NCI-H526 (cell line): ENCODE measurements around the gene IL13RA1.
"Not testable (repeated sequence)": the region's sequence is repeated elsewhere in the genome, so short reads cannot be mapped to it uniquely, and the experiment has no call there.

ENCODE experiments used
- DNase-seq, 2 experiments: peaks; one replicate each; lab custom pipeline; 2025; lab: John Stamatoyannopoulos, UW

The IL13RA1 gene

DNA sequence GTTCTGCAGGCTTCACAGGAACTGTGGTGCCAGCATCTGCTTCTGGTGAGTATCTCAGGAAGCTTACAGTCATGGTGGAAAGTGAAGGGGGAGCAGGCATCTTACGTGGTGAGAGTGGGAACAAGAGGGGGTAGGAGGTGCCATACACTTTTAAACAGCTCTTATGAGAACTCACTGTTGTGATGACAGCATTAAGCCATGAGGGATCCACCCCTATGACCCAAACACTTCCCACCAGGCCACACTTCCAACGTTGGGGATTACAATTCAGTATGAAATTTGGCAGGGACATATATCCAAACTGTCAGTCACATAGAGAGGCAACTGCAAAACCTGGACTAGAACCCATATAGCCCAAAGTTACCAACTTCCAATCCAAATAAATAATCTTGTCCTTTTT is 53.1 kb downstream of the IL13RA1 start:
- no peak for DNase-seq

DNA sequence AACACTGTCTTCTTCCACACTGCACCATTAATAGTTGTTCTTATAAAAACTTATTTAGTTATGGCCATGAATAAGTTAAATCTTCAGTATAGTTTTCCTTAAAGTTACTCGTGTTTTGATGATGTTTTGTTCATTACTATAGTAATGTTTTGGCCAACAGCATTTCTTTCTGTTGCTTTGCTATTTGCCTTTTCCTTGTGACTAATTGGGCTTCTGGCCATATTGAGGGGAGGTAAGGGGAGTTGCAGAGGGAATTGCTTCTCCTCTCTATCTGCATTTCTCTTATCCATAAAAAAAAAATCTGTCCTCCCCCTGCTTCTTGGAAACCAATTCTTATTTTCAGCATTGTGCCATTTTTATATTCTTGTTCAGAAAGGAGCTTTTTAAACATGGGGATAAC is 53.5 kb downstream of the IL13RA1 start:
- no peak for DNase-seq

DNA sequence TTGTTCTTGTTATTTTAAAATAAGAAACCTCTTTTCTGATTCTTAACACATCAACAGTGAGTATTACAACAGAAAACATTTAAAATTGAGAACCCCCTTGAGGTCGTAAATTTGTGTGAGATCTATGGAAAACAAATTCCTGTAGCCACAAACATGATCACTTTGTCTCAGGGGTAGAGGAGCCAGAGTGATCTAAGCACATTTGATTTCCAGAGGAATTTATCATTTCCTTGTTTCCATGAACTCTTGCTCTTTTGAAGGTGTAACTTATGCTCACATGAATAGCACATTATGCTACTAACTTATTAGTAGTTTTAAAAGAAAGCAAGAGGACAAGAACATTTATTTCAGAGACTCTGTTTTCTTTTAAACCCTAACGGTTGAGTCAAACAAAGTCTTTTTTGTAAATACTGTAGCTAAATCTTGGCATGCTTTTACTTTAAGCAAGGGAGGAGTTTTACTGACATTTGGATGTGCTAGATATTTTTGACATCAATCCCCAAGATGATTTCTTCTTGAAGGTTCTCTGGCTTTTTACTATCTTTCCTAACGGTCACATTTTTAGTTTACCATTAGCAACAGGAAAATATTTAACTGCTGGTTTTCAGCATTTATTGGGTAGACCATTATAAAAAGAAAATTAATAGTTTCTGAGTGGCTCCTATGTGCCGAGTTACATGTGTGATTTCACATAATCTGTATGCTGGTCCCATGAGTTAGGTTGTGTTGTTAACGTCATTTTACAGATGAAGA is 68.3 kb downstream of the IL13RA1 start:
- no peak for DNase-seq

DNA sequence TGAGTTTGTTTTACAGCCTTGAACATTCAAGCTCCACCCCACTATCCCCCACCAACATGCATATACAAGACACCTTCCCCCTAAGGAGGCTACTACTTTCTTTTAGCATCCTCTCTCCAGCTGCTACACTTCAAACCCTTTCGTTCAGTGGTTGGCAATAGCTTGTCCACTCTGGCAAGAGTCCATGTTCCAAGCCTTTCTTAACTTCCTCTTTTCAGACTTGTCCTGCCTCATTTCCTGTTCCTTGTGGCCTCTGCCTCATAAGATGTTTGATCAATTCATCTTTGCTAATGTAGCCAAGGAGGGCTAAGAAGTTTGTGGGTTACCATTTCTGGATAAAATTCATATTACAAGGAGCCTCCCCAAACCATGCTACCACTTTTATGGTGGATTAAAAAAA is 75.5 kb downstream of the IL13RA1 start:
- no peak for DNase-seq

DNA sequence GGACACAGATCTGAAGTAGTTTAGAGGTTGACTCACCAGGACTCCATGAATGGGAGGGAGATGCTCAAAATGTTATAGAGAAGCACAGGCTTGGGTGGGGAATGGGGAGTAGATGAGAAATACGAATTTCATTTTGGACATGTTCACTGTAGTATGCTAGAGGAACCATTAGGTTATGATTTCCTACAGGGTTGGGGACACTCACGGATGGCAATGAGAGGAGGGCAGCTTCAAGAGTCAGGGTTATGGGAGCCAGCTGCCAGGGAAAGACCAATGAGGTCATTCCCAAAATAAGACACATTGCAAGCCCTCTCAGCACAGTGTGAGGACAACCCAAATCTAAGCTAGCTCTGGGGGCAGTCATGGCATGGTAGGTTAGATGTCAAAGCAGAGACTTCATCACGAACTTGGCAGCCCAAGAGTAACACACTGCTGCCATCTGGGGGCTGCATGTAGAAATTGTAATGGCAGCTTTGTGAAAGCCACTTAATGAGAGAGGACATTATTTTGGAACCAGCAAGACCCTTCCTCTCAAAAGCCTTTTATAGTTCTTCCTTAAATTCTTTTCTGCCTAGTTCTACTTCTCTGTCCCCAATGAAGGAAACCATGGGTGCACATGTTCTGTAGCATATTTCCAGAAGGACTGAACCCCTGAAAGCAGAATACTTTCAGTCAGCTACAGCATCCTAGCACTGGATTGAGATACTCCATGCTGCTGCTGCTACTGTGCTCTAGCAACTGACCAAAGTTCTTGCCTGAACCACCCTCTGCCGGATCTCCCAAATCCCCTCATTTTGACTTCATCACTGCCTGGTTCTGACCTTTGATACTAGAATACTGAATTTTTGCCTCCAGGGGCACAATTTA is 80.0 kb downstream of the IL13RA1 start:
- DNase-seq = peak; percentile 53 to 71

DNA sequence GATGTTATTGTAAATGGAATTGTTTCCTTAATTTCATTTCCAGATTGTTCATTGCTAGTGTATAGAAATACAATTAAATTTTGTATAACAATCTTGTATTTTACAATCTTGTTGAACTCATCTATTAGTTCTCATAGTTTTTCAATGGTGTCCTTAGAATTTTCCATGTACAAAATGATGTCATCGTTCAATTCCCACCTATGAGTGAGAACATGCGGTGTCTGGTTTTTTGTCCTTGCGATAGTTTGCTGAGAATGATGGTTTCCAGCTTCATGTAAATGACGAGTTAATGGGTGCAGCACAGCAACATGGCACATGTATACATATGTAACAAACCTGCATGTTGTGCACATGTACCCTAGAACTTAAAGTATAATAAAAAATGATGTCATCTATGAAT is 89.9 kb downstream of the IL13RA1 start:
- DNase-seq = not testable (repeated sequence)

DNA sequence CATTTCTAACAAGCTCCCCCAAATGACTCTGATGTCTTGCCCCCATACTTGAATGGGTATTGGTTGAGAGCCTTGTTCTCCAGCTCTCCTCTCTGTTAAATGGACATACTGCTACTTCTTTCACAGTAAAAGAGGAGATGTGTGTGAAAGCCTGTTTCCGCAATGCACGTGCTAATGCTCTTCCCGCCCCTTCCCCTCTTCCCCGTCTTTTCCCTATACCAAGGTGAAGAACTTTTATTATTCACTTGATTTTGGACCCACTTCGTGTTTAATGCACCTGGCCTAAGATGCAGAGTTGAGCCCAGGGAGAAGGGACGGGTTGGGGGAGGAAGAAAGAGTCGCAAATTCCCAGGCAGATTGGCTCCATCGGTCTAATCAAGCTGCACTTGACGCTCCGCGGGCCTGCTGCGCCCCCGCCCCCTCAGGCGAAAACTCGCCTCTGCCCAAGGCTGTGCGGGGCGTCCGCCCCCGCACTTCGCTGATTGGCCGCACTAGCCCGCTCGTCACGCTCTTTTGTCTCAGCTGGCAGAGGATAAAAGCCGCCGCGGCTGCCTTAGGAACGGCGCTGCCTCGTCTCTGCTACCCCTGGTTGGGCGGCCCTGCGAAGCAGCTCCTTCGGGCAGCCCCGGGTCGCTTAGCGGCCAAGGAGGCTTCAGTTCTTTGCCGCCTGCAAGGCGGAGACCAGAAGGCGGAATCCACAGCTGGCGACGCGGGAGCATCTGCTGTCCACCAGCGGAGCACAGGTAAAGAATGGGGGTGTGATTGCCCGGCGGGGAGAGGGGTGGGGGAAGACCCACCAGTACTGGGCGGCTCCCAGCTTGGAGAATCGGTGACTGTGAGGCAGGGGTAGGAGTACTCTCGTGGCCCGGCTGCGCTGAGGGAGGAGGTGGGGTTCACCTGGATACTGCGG is 96.1 kb downstream of the IL13RA1 start, which contains the start of gene ZCCHC12:
Gene ZCCHC12, plus strand, starts transcription at position 562 of the 910 bp plus-strand sequence. CDS start 1,421 bp downstream, outside the sequence.
- peak; percentile 68 to 89 for DNase-seq

DNA sequence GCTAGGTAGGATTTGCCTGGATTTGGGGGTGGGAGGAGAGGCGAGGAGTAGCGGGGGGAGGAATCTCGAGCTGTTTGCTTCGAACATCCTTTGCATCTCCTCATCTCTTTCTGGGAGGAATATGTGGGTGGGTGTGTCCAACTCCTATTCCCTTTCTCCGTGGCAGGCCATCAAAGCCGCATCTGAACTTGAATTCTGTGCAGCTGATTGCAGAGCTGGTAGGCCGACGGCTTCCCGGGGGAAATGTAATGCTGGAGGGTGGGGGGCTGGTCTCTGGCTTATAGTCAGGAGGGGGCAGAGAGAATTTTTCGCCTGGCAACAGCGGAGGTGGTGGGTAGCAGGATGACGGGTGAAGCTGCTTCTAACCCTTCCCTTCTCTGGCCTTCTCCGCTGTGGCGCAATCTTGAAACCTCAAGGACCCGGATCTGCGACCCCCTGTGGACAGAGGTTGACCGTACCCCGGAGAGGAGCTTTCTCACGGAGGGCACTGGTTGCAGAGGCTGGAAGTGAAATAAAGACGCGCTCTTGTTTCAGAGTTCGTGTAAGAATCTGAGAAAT is 96.8 kb downstream of the IL13RA1 start:
- DNase-seq = no peak

DNA sequence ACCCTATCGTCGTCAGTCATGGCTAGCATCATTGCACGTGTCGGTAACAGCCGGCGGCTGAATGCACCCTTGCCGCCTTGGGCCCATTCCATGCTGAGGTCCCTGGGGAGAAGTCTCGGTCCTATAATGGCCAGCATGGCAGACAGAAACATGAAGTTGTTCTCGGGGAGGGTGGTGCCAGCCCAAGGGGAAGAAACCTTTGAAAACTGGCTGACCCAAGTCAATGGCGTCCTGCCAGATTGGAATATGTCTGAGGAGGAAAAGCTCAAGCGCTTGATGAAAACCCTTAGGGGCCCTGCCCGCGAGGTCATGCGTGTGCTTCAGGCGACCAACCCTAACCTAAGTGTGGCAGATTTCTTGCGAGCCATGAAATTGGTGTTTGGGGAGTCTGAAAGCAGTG is 97.8 kb downstream of the IL13RA1 start:
- DNase-seq = no peak

DNA sequence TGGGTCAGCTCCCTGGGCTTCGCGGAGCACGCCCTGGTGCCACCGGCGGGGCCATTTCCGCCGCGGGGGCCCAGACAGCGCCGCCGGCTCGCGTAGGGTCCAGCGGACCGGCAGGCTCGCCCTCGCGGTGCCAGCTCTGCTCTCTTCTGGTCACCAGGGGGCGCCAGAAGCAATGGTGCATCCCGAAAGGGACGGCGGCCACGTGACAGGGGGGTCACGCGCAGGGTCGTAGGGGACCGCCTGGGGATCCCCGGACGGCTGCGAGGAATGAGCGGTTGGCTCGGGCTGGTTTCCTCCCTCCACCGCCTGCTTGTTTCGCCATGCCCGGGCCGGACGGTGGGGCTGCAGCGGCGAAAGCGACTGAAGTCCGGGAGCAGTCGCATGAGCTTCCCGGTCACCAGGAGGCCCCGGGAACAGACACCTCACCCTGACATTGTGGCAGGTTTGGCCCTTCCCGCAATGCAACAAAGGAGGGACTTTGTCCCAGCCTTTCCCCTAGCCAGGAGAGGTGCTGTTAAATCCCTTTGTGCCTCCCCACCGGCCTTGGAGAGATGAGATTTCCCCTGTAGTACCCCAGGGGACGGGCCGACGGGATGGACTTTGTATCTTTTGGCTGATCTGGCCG is 112.0 kb downstream of the IL13RA1 start:
- peak in 1 of 2 experiments; percentile 74 for DNase-seq
